ENCODE results near the gene DGCR2. TPM values are rescaled to one million over a fixed set of nuclear protein-coding genes. Genes with fewer than 3 reads are reported as not detected.
"Not testable (repeated sequence)": the region's sequence is repeated elsewhere in the genome, so short reads cannot be mapped to it uniquely, and the experiment has no call there.

DGCR2 gene
- total and polyA plus RNA-seq, 2 donors from 2014 or later = 37.5 to 67.7 TPM

GRCh38 chr22:19035474-19036228 lies 86.6 kb downstream of the DGCR2 start:
- FAIRE-seq (no peak), DNase-seq (peak in 4 of 5 donors; percentile 27 to 68 (median 39))
- Histone ChIP-seq H3K9me3 (ENCODE audit: control insufficient read depth in 2 of 3, insufficient read depth in 1 of 3, low read length in 3 of 3) (no peaks in the 10 kb centered on the region), H3K27ac (ENCODE audit: low read depth in 2 of 2, low read length in 2 of 2) (no peak overlapping the region), H3K9ac (ENCODE audit: low read length in 3 of 3) (no peak overlapping the region), H3K4me3 (ENCODE audit: low read length in 3 of 3) (no peak overlapping the region), H3K27me3 (ENCODE audit: control insufficient read depth, insufficient read depth, low read length) (peaks cover 2% of the 10 kb centered on the region), H3K36me3 (ENCODE audit: control insufficient read depth in 2 of 3, insufficient read depth in 3 of 3, low read length in 3 of 3) (peaks cover 0 to 9% (median 5%) of the 10 kb centered on the region in 3 donors), H3K4me1 (ENCODE audit: control insufficient read depth in 2 of 3, insufficient read depth in 2 of 3, low read depth in 1 of 3, low read length in 3 of 3) (no peaks in the 10 kb centered on the region)
- intact Hi-C loops (cut with DNase I) = no loop called here
- TF ChIP-seq CTCF (IDR thresholded peaks at IDR 0.05; ENCODE audit: borderline replicate concordance, extremely low read depth, insufficient read depth) = no peak

GRCh38 chr22:19035126-19035473 lies 87.1 kb downstream of the DGCR2 start:
- H3K4me1 ChIP-seq (ENCODE audit: control insufficient read depth in 2 of 3, insufficient read depth in 2 of 3, low read depth in 1 of 3, low read length in 3 of 3); H3K27ac ChIP-seq (ENCODE audit: low read depth in 2 of 2, low read length in 2 of 2); H3K36me3 ChIP-seq (ENCODE audit: control insufficient read depth in 2 of 3, insufficient read depth in 3 of 3, low read length in 3 of 3); intact Hi-C loops (cut with DNase I); H3K4me3 ChIP-seq (ENCODE audit: low read length in 3 of 3); H3K9ac ChIP-seq (ENCODE audit: low read length in 3 of 3); H3K27me3 ChIP-seq (ENCODE audit: control insufficient read depth, insufficient read depth, low read length); DNase-seq; H3K9me3 ChIP-seq (ENCODE audit: control insufficient read depth in 2 of 3, insufficient read depth in 1 of 3, low read length in 3 of 3); FAIRE-seq: not testable (repeated sequence)

- H3K36me3 ChIP-seq (ENCODE audit: control insufficient read depth in 2 of 3, insufficient read depth in 3 of 3, low read length in 3 of 3); intact Hi-C loops (cut with DNase I); H3K4me1 ChIP-seq (ENCODE audit: control insufficient read depth in 2 of 3, insufficient read depth in 2 of 3, low read depth in 1 of 3, low read length in 3 of 3); H3K9me3 ChIP-seq (ENCODE audit: control insufficient read depth in 2 of 3, insufficient read depth in 1 of 3, low read length in 3 of 3); H3K27me3 ChIP-seq (ENCODE audit: control insufficient read depth, insufficient read depth, low read length); H3K9ac ChIP-seq (ENCODE audit: low read length in 3 of 3); H3K4me3 ChIP-seq (ENCODE audit: low read length in 3 of 3); FAIRE-seq; H3K27ac ChIP-seq (ENCODE audit: low read depth in 2 of 2, low read length in 2 of 2): not testable (repeated sequence)
- peak in 1 of 5 donors; percentile 31 for DNase-seq
These were observed 87.5 kb downstream of the DGCR2 start for GRCh38 chr22:19034724-19035120.

- H3K9me3 ChIP-seq (ENCODE audit: control insufficient read depth in 2 of 3, insufficient read depth in 1 of 3, low read length in 3 of 3); H3K27ac ChIP-seq (ENCODE audit: low read depth in 2 of 2, low read length in 2 of 2); H3K9ac ChIP-seq (ENCODE audit: low read length in 3 of 3); intact Hi-C loops (cut with DNase I); H3K4me3 ChIP-seq (ENCODE audit: low read length in 3 of 3); H3K27me3 ChIP-seq (ENCODE audit: control insufficient read depth, insufficient read depth, low read length); H3K4me1 ChIP-seq (ENCODE audit: control insufficient read depth in 2 of 3, insufficient read depth in 2 of 3, low read depth in 1 of 3, low read length in 3 of 3); FAIRE-seq; H3K36me3 ChIP-seq (ENCODE audit: control insufficient read depth in 2 of 3, insufficient read depth in 3 of 3, low read length in 3 of 3): not testable (repeated sequence)
- DNase-seq = peak in 1 of 5 donors; percentile 17
These were observed 88.0 kb downstream of the DGCR2 start for GRCh38 chr22:19034031-19034723.

GRCh38 chr22:19033568-19033905 lies 88.7 kb downstream of the DGCR2 start:
- H3K9ac ChIP-seq (ENCODE audit: low read length in 3 of 3); H3K27ac ChIP-seq (ENCODE audit: low read depth in 2 of 2, low read length in 2 of 2); FAIRE-seq; H3K4me3 ChIP-seq (ENCODE audit: low read length in 3 of 3); H3K9me3 ChIP-seq (ENCODE audit: control insufficient read depth in 2 of 3, insufficient read depth in 1 of 3, low read length in 3 of 3); intact Hi-C loops (cut with DNase I); H3K27me3 ChIP-seq (ENCODE audit: control insufficient read depth, insufficient read depth, low read length); H3K4me1 ChIP-seq (ENCODE audit: control insufficient read depth in 2 of 3, insufficient read depth in 2 of 3, low read depth in 1 of 3, low read length in 3 of 3); H3K36me3 ChIP-seq (ENCODE audit: control insufficient read depth in 2 of 3, insufficient read depth in 3 of 3, low read length in 3 of 3): not testable (repeated sequence)
- peak in 1 of 5 donors; percentile 23 for DNase-seq

- H3K27me3 ChIP-seq (ENCODE audit: control insufficient read depth, insufficient read depth, low read length); H3K36me3 ChIP-seq (ENCODE audit: control insufficient read depth in 2 of 3, insufficient read depth in 3 of 3, low read length in 3 of 3); H3K4me3 ChIP-seq (ENCODE audit: low read length in 3 of 3); intact Hi-C loops (cut with DNase I); H3K27ac ChIP-seq (ENCODE audit: low read depth in 2 of 2, low read length in 2 of 2); H3K9ac ChIP-seq (ENCODE audit: low read length in 3 of 3); FAIRE-seq; H3K4me1 ChIP-seq (ENCODE audit: control insufficient read depth in 2 of 3, insufficient read depth in 2 of 3, low read depth in 1 of 3, low read length in 3 of 3); H3K9me3 ChIP-seq (ENCODE audit: control insufficient read depth in 2 of 3, insufficient read depth in 1 of 3, low read length in 3 of 3): not testable (repeated sequence)
- DNase-seq = peak in 1 of 5 donors; percentile 54
These were observed 89.2 kb downstream of the DGCR2 start for GRCh38 chr22:19032898-19033567.

GRCh38 chr22:19032156-19032785 lies 89.9 kb downstream of the DGCR2 start:
- H3K4me3 ChIP-seq (ENCODE audit: low read length in 3 of 3); FAIRE-seq; H3K9me3 ChIP-seq (ENCODE audit: control insufficient read depth in 2 of 3, insufficient read depth in 1 of 3, low read length in 3 of 3); H3K27me3 ChIP-seq (ENCODE audit: control insufficient read depth, insufficient read depth, low read length); intact Hi-C loops (cut with DNase I); H3K9ac ChIP-seq (ENCODE audit: low read length in 3 of 3); H3K27ac ChIP-seq (ENCODE audit: low read depth in 2 of 2, low read length in 2 of 2); H3K36me3 ChIP-seq (ENCODE audit: control insufficient read depth in 2 of 3, insufficient read depth in 3 of 3, low read length in 3 of 3); H3K4me1 ChIP-seq (ENCODE audit: control insufficient read depth in 2 of 3, insufficient read depth in 2 of 3, low read depth in 1 of 3, low read length in 3 of 3): not testable (repeated sequence)
- peak in 1 of 5 donors; percentile 50 for DNase-seq

Measured in kidney (tissue), 14 donors.